ENCODE data around the gene SCRG1.

Gene SCRG1

DNA sequence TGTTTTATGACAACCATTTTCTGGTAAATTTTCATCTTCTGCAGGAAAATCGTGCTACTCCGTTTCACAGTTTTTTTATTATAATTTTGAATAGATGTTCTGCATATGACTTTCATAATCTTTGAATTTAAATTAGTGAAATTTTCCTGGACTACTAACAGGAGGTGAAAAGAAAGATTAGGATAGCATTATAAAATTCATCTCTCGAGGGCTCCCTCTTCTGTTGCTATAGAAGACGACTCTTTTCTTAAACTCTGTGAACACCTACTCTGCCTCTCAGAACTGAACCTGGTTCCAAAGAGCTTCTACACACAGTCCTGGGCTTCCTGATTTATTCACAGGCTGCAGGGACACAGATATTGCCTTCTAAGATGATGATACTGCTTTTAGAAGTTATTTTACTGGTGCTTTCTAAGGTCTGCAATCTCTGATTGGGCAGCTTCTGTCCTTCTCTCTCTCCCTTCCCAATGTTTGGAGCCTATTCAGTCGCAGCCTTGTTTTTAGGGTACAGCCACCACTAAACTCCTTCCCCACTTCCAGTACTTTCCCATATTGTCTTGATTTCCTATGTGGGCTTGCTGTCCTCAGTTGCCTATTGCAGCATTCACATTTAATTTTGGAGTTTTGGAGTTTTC, 38.2 kb downstream of the SCRG1 start:
- DNase-seq (ENCODE audit: low spot score) = no peak

DNA sequence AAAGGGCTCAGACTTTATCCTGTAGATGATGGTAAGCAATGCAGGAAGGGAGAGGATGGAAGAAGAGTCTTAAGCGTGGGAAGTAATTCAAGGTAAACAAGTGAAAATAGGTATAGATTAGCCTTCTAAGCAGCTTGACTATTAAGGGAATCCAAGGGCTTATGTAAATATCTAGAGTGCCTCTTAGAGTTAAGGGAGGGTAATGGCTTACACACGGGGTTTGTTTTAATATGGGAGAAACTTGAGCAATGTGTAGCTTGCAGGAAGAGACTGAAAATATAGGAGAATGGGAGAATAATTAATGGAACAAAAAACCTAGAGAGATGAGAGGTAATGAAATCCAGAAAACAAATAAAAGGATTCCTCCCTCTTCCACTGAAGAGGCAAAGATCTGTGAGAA, 41.0 kb downstream of the SCRG1 start:
- no peak for DNase-seq (ENCODE audit: low spot score)

DNA sequence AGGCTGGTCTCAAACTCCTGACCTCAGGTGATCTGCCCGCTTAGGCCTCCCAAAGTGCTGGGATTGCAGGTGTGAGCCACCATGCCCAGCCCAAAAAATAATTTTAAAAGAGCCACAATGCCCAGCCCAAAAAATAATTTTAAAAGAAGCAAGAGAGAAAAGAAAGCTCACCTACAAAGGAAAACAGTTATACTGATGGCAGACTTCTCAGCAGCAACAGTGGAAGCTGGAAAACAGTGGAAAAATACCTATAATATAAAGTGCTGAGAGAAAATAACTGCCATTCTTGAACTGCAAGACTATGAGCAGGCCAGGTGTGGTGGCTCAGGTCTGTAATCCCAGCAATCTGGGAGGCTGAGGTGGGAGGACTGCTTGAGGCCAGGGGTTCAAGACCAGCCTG, 51.4 kb downstream of the SCRG1 start:
- no peak for DNase-seq (ENCODE audit: low spot score)

DNA sequence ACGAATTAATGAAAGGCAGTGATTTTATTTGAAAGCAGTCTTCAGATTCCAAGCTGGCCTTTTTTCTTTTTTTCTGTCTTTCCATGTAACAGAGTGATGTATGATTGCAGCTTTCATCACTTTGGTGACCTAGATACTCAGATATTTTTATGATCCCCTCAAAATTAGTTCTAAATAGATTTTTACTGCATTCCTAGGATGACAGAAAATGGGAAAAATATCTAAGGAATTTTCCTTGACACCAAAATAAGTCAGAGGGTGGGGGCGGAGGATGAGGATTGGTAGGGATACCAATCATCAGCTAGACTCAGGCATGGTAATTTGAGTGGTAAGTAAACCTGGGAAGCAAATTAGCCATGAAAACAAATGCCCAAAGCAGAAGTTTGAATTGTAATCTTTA, 52.8 kb downstream of the SCRG1 start:
- DNase-seq (ENCODE audit: low spot score) = no peak

DNA sequence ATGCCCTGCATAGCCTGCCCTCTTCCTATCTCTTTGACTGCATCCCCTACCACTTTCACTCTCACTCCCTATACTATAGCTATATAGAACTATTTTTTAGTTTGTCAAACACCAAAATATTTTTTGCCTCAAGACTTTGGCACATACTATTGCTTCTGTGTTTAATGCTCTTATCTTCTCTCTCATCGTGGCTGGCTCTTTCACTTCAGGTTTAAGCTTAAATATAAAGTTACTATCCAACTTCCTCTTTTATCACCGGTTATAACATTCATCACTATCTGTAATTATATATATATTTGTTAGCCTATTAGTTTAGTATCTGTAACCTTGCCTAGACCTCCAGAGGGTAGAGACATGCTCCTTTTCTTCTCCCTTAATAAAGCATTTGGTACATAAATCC, 53.3 kb downstream of the SCRG1 start:
- no peak for DNase-seq (ENCODE audit: low spot score)

DNA sequence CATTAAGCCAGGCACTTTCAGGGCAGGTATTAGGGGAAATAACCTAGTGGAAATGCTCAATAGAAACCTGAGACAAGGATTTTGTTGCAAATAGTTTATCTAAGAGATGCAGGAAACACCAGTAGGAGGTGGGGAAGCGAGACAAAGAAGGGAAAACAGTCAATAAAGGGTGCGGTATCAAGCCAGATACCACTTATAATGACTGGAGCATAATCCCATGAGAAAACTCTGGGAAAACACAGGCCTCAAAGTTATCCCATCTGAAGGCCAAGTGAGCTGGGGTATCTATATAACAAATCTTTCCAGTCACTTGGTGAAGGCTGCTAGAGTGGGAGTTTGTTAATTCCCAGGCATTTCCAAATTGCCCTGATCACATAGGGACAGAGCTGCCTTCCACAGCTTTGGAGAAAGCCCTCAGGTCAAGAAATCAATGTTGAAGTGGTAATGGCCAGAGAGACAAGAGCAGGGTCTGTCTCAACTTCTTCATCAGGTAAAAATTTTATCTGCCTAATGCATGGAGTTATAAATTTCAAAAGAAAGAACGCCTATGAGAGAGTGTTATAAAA, 55.0 kb downstream of the SCRG1 start:
- DNase-seq (ENCODE audit: low spot score) = no peak

DNA sequence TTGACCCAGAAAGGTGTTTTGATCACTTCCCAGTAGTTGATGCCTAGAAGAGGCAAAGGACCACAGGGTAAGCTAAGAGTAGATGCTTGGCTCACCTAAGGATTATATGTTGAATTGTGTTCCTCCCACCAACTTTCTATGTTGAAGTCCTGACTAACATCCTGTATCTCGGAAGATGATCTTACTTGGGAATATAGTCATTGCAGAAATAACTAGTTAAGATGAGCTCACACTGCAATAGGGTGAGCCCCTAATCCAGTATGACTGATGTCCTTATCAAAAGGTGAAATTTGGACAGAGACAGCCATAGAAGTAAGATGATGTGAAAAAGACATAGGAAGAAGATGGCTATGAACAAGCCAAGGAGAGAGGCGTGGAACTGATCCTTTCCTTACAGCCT, 61.5 kb downstream of the SCRG1 start:
- no peak for DNase-seq (ENCODE audit: low spot score)

DNA sequence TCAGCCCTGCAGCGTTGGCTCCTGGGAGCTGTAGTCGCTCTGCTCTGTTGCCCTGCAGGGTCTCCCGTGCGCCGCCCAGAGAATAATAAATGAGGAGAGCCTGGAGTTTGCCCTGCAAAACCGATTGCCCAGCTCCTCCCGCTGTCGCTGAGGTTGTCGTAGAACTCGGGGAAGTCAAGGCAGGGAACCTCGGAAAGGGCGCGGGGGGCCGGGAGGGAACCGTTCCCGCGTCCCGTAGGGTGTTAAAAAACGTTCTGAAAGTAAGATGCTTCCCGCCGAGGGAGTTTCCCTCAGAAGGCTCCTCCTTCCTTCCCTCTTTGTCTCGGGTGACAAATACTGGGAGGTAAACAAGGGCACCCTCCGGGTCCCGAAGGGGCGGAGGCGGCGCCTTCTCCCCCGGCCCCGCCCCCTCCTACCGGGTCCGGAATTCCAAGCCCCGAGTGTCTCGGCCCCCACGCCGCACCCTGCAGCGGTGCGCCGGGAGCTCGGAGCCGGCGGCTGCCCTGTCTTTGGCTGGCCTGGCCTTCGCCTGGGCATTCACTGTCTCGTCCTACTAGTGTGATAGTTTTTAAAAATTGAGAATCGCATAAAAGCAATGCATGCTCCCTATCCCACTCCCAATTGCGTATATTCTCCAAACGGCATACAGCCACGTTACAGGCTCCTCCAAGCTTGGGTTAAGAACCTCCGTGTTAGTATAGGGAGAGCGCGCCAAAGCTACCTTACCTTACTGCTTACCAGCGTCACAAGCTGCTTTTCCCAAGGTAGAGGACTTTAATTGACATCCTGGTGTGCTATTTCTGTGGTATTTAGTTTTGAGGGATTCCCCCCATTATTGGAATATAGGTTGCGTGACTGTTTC, 63.8 kb downstream of the SCRG1 start:
- peak; percentile 91 for DNase-seq (ENCODE audit: low spot score)

Data from ecto neural progenitor cell (in vitro differentiated cells).